B cell (primary cell): ENCODE measurements around the gene SYT3. TPM values are rescaled to one million over a fixed set of nuclear protein-coding genes. Genes with fewer than 3 reads are reported as not detected.

Experiments
- ATAC-seq: fragments of 200-7000 bp; cut with Tn5 transposase; one replicate; pipeline ENCODE4 v1.10.0; 2021; ENCODE audit warnings: low read depth, mild to moderate bottlenecking, moderate number of reproducible peaks, moderate library complexity
- CTCF ChIA-PET: fragments of 350-600 bp; sonication (Branson Sonifier 250); formaldehyde crosslinking; loops from one replicate; lab custom pipeline; 2021; ENCODE audit warnings: antibody characterized with exemption, inconsistent platforms; lab: Charles Lee
- POLR2A ChIA-PET: fragments of 350-600 bp; sonication (Branson Sonifier 250); formaldehyde crosslinking; loops from one replicate; lab custom pipeline; 2021; ENCODE audit warnings: antibody characterized with exemption; lab: Charles Lee
- DNase-seq: peaks from one replicate; pipeline ENCODE4 v3.0.0; 2013
- H2AFZ ChIP-seq: 2 replicates; pipeline ENCODE4 v1.6.1; 2012; ENCODE audit warnings: mild to moderate bottlenecking, low read depth, low read length; ENCODE audit not compliant: insufficient read depth, poor library complexity, severe bottlenecking
- H3K27ac ChIP-seq, 2 donors: 1 replicate in 1 of 2; 2 replicates in 1 of 2; pipeline ENCODE4 v1.5.1; 2012 to 2013; ENCODE audit warnings: low read length in 2 of 2, mild to moderate bottlenecking in 2 of 2, moderate library complexity in 1 of 2
- H3K27me3 ChIP-seq, 4 experiments: fragments of 200-600 bp in 1 of 4; sonication (generic) in 1 of 4; replicated peaks in 1 of 4; 1 replicate in 2 of 4; 2 replicates in 2 of 4; pipeline versions ENCODE4 v1.6.1 to v1.7.0; 2013 to 2016; ENCODE audit warnings: low read length in 3 of 4, mild to moderate bottlenecking in 2 of 4, mixed read lengths in 1 of 4, moderate library complexity in 1 of 4; ENCODE audit not compliant: insufficient read depth in 4 of 4, control insufficient read depth in 3 of 4; ENCODE audit errors: control extremely low read depth in 1 of 4
- H3K36me3 ChIP-seq, 2 experiments: replicated peaks in 1 of 2; 1 replicate in 1 of 2; 2 replicates in 1 of 2; pipeline versions ENCODE4 v1.6.1 to v1.7.1; 2013; ENCODE audit warnings: low read length in 1 of 2; ENCODE audit not compliant: insufficient read depth in 2 of 2, control insufficient read depth in 1 of 2; ENCODE audit errors: control extremely low read depth in 1 of 2, extremely low read depth in 1 of 2
- H3K4me1 ChIP-seq, 2 donors: fragments of 200-600 bp in 1 of 2; sonication (generic) in 1 of 2; 1 replicate in 1 of 2; 2 replicates in 1 of 2; pipeline versions ENCODE4 v1.5.1 to v1.6.1; 2013 to 2017; ENCODE audit warnings: low read length in 2 of 2; ENCODE audit not compliant: control insufficient read depth in 2 of 2, insufficient read depth in 2 of 2
- H3K4me2 ChIP-seq: replicated peaks from 2 replicates; pipeline ENCODE3; 2012; ENCODE audit warnings: mild to moderate bottlenecking, low read depth, low read length; ENCODE audit not compliant: poor library complexity, severe bottlenecking
- H3K4me3 ChIP-seq, 5 experiments: fragments of 200-600 bp in 1 of 5; sonication (generic) in 1 of 5; 1 replicate in 3 of 5; 2 replicates in 2 of 5; pipeline versions ENCODE4 v1.5.1 to v1.7.0; 2011 to 2016; ENCODE audit warnings: low read length in 4 of 5, mild to moderate bottlenecking in 4 of 5, low read depth in 2 of 5, control low read depth in 1 of 5, moderate library complexity in 1 of 5; ENCODE audit not compliant: insufficient read depth in 1 of 5; ENCODE audit errors: control extremely low read depth in 1 of 5, extremely low read depth in 1 of 5
- H3K79me2 ChIP-seq: fragments of 200-600 bp; sonication (generic); one replicate; pipeline ENCODE4 v1.6.0; 2016; ENCODE audit warnings: low read length; ENCODE audit not compliant: control insufficient read depth, insufficient read depth
- H3K9ac ChIP-seq: fragments of 200-600 bp; sonication (generic); 2 replicates; pipeline ENCODE4 v1.6.1; 2017; ENCODE audit warnings: mild to moderate bottlenecking, low read length, moderate library complexity
- H3K9me3 ChIP-seq, 3 donors: one replicate each; pipeline versions ENCODE4 v1.6.1 to v1.7.1; 2013; ENCODE audit warnings: low read length in 2 of 3; ENCODE audit not compliant: control insufficient read depth in 2 of 3, insufficient read depth in 1 of 3; ENCODE audit errors: control extremely low read depth in 1 of 3
- H4K20me1 ChIP-seq: 2 replicates; pipeline ENCODE4 v1.6.0; 2012; ENCODE audit warnings: mild to moderate bottlenecking, low read length; ENCODE audit not compliant: insufficient read depth, control insufficient read depth, poor library complexity, severe bottlenecking
- H3K27ac Mint-ChIP-seq: one replicate; pipeline ENCODE4 v1.8.0; 2021; ENCODE audit warnings: mixed read lengths
- H3K27me3 Mint-ChIP-seq: one replicate; pipeline ENCODE4 v1.8.0; 2021; ENCODE audit warnings: mixed read lengths
- H3K4me1 Mint-ChIP-seq: one replicate; pipeline ENCODE4 v1.8.0; 2021; ENCODE audit warnings: mixed read lengths
- H3K4me3 Mint-ChIP-seq: one replicate; pipeline ENCODE4 v1.8.0; 2021; ENCODE audit warnings: mixed read lengths
- H3K9me3 Mint-ChIP-seq: one replicate; pipeline ENCODE4 v1.8.0; 2022; ENCODE audit warnings: mixed read lengths; ENCODE audit not compliant: insufficient read depth
- CTCF ChIP-seq: fragments of 200-600 bp; IDR thresholded peaks from one replicate; pipeline ENCODE4 v1.8.0; 2022; ENCODE audit warnings: antibody characterized with exemption, mild to moderate bottlenecking
- EZH2 ChIP-seq: IDR thresholded peaks from 2 replicates; pipeline ENCODE4 v1.6.1; 2012; ENCODE audit warnings: borderline replicate concordance, low read depth, mild to moderate bottlenecking, moderate library complexity, low read length; ENCODE audit not compliant: insufficient read depth, poor library complexity, severe bottlenecking
- WGBS: methylation state at CpG from one replicate; pipeline ENCODE4 v1.1.5; 2013; ENCODE audit warnings: missing lambda C conversion rate; ENCODE audit not compliant: insufficient coverage; 5-methylcytosine and 5-hydroxymethylcytosine counted together
- intact Hi-C: fragments of 100-400 bp; cut with micrococcal nuclease; formaldehyde crosslinking; loops from one replicate; pipeline ENCODE4 v1.10.0; 2022
- polyA plus RNA-seq: library from polyadenylated mRNA; depleted of rRNA; stranded (reverse); fragments of >200 nt; gene quantifications from 2 replicates; pipeline ENCODE4 v1.2.3, GENCODE V29; 2012
- total RNA-seq, 2 donors: library from RNA; stranded (reverse); fragments of 120-200 nt in 1 of 2; gene quantifications; 1 replicate in 1 of 2; 2 replicates in 1 of 2; pipeline versions ENCODE4 v1.2.3 to v1.2.4, GENCODE V29; 2013 to 2022

Gene SYT3
- total and polyA plus RNA-seq, 2 donors (not counting 1 experiment from before 2014, with no cell fraction given) = 0.09 to 0.17 TPM

GRCh38 chr19:50688766-50689165, 49.1 kb upstream of the SYT3 start:
- no peaks in the 10 kb centered on the region for H3K9me3 Mint-ChIP-seq
- Histone ChIP-seq H3K27me3 (peaks cover 0 to 69% (median 21%) of the 10 kb centered on the region in 4 experiments), H3K27ac (no peak overlapping the region), H3K4me1 (peaks cover 0 to 11% of the 10 kb centered on the region in 2 donors), H3K36me3 (no peaks in the 10 kb centered on the region), H4K20me1 (no peaks in the 10 kb centered on the region), H2AFZ (no peak overlapping the region), H3K4me2 (no peak overlapping the region), H3K79me2 (no peaks in the 10 kb centered on the region), H3K9me3 (peaks cover 0 to 7% (median 0%) of the 10 kb centered on the region in 3 donors), H3K9ac (no peak overlapping the region), H3K4me3 (no peak overlapping the region)
- H3K27me3 Mint-ChIP-seq = peaks cover 53% of the 10 kb centered on the region
- no peak overlapping the region for H3K4me3 Mint-ChIP-seq
- 74% methylated on average over 17 of the region's 19 CpGs for WGBS
- DNase-seq (no peak), ATAC-seq (no peak)
- no peak for TF ChIP-seq EZH2
- TF ChIP-seq CTCF = no peak
- POLR2A ChIA-PET = no interaction called here
- intact Hi-C loops = no loop called here
- H3K27ac Mint-ChIP-seq = no peak overlapping the region
- peaks cover 2% of the 10 kb centered on the region for H3K4me1 Mint-ChIP-seq
- CTCF ChIA-PET = no interaction called here

- no peaks in the 10 kb centered on the region for H3K9me3 Mint-ChIP-seq
- Histone ChIP-seq H3K27ac (no peak overlapping the region), H3K27me3 (peaks cover 0 to 49% (median 11%) of the 10 kb centered on the region in 4 experiments), H3K4me2 (no peak overlapping the region), H3K4me3 (no peak overlapping the region), H4K20me1 (no peaks in the 10 kb centered on the region), H3K79me2 (no peaks in the 10 kb centered on the region), H3K4me1 (peaks cover 0 to 3% of the 10 kb centered on the region in 2 donors), H3K9ac (no peak overlapping the region), H3K9me3 (no peaks in the 10 kb centered on the region), H2AFZ (no peak overlapping the region), H3K36me3 (no peaks in the 10 kb centered on the region)
- ChIA-PET CTCF (no interaction called here), POLR2A (no interaction called here)
- ATAC-seq = no peak
- no peak for TF ChIP-seq CTCF
- TF ChIP-seq EZH2 = no peak
- H3K27me3 Mint-ChIP-seq = peaks cover 40% of the 10 kb centered on the region
- 26% methylated on average over 43 of the region's 50 CpGs for WGBS
- H3K27ac Mint-ChIP-seq = no peak overlapping the region
- peaks cover 2% of the 10 kb centered on the region for H3K4me1 Mint-ChIP-seq
- no peak overlapping the region for H3K4me3 Mint-ChIP-seq
- intact Hi-C loops = no loop called here
- DNase-seq = no peak
Measured at GRCh38 chr19:50686310-50687032, 46.8 kb upstream of the SYT3 start.
